Heart right ventricle (tissue), 16 donors: Measurements from ENCODE around the gene HIRIP3. TPM values are rescaled to one million over a fixed set of nuclear protein-coding genes. Genes with fewer than 3 reads are reported as not detected.

ENCODE experiments used
- ATAC-seq, 8 donors: fragments of 200-7000 bp; cut with Tn5 transposase; one replicate each; pipeline ENCODE4 v1.9.1; 2020; ENCODE audit warnings: mild to moderate bottlenecking in 8 of 8, moderate library complexity in 8 of 8, moderate number of reproducible peaks in 1 of 8
- DNase-seq, 2 donors: peaks; one replicate each; pipeline ENCODE4 v3.0.0-alpha.2; 2020
- H3K27ac ChIP-seq, 10 donors: fragments of 200-600 bp; sonication (generic) in 2 of 10; one replicate each; pipeline versions ENCODE4 v1.5.0 to v1.8.0; 2020 to 2022; ENCODE audit warnings: mild to moderate bottlenecking in 3 of 10
- H3K27me3 ChIP-seq, 7 donors: fragments of 200-600 bp; one replicate each; pipeline ENCODE4 v1.8.0; 2021 to 2022; ENCODE audit warnings: mild to moderate bottlenecking in 2 of 7
- H3K36me3 ChIP-seq, 9 donors: fragments of 200-600 bp; sonication (generic) in 1 of 9; one replicate each; pipeline versions ENCODE4 v1.5.0 to v1.8.0; 2020 to 2022; ENCODE audit warnings: mild to moderate bottlenecking in 2 of 9
- H3K4me1 ChIP-seq, 9 donors: fragments of 200-600 bp; sonication (generic) in 1 of 9; one replicate each; pipeline versions ENCODE4 v1.5.0 to v1.8.0; 2020 to 2022; ENCODE audit warnings: mild to moderate bottlenecking in 4 of 9
- H3K4me3 ChIP-seq, 10 donors: fragments of 200-600 bp; sonication (generic) in 2 of 10; one replicate each; pipeline versions ENCODE4 v1.5.0 to v1.8.0; 2020 to 2022; ENCODE audit warnings: mild to moderate bottlenecking in 7 of 10, moderate library complexity in 2 of 10
- H3K9me3 ChIP-seq, 11 donors: fragments of 200-600 bp in 10 of 11; sonication (generic) in 2 of 11; one replicate each; pipeline versions ENCODE4 v1.5.0 to v1.8.0; 2013 to 2022; ENCODE audit warnings: mild to moderate bottlenecking in 2 of 11, control low read depth in 1 of 11, moderate library complexity in 1 of 11
- CTCF ChIP-seq, 9 donors: fragments of 200-600 bp; sonication (generic) in 2 of 9; IDR thresholded peaks; one replicate each; pipeline versions ENCODE4 v1.5.0 to v1.8.0; 2021 to 2022; ENCODE audit warnings: antibody characterized with exemption in 9 of 9, mild to moderate bottlenecking in 5 of 9, moderate library complexity in 1 of 9
- WGBS, 2 donors: extraction: QIAGEN DNeasy Blood & Tissue Kit; methylation state at CpG; one replicate each; pipeline ENCODE4 v1.1.7; 2013; ENCODE audit warnings: inconsistent platforms in 1 of 2; 5-methylcytosine and 5-hydroxymethylcytosine counted together
- intact Hi-C, 10 donors: fragments of 100-400 bp; cut with DNase I; formaldehyde crosslinking; loops; one replicate each; pipeline versions ENCODE4 v1.11.1 to v1.14.2; 2022
- polyA plus RNA-seq, 2 donors: library from polyadenylated mRNA; stranded (reverse); fragments of 200-250 nt; gene quantifications; one replicate each; pipeline ENCODE4 v1.2.3, GENCODE V29; 2013
- total RNA-seq, 10 donors: library from RNA; stranded (reverse); fragmentation: NEBNext Ultra II Directional in 3 of 10; extraction: Animal tissue kit (Norgen Biotek cat#: 25700) in 3 of 10; gene quantifications; one replicate each; pipeline versions ENCODE4 v1.2.1 to v1.2.4, GENCODE V29; 2021 to 2023
- donor health status: Arrhythmogenic right ventricular cardiomyopathy.
- donor health status: ischemic (EF 13 %, LVEDD 7.1; RV severe dilation, severe dysfunction).
- donor health status: healthy with polysubstance abuse.
- donor health status: DM: no; HTN: yes; CAD: no.
- donor health status: DM: no; HTN: no; CAD: no.
- donor health status: ischemic (EF 25% LVEDD 6.9; RV normal size, moderate dysfunction).
- donor health status: ischemic (EF 25% LVEDD 5.7; RV mildly dilated, moderate dysfunction).
- donor health status: healthy.
- donor health status: DM: yes; HTN: yes; CAD: no.
- donor health status: Ischemic cardiomyopathy.
- donor health status: ischemic (EF 35%, LVEDD 5.7; RV mildly dilated, moderate dysfunction).
- donor health status: nonischemic (EF 11% LVEDD 7.7; RV severe dilation, severe dysfunction).
- donor health status: DM: yes; HTN: yes; CAD: no.
- donor health status: PGD.
- donor health status: ischemic (EF 29% LVEDD 5.4; RV normal size, mild dysfunction).
- donor health status: nonischemic (EF 23%, LVEDD 6.1; RV moderate dilation, normal function).

Gene HIRIP3
- total and polyA plus RNA-seq, 12 donors = 14.4 to 23.2 (median 17.7) TPM

DNA sequence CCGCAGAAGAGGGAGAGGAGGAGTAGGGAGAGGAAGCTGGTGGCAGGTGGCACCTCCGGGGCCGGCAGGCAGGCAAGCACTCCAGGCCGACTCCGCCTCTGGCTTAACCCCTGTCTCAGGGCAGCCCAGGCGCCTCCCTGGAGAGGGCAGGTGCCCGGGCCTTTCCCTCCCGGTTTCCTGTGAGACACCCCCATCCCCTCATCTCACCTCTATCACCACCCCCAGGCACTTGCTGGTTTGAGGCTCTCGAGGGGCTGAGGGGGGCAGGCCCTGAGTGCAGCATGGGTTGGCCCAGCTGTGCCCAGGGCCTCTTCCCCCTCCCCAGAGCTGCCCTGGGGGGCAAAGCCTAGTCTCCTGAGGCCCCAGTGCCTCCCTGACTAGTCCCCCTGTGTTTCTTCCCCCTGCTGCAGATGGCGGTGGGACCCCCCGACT, 9.4 kb upstream of the HIRIP3 start:
- no peak for TF ChIP-seq CTCF (IDR thresholded peaks at IDR 0.05)
- Histone ChIP-seq H3K9me3 (no peaks in the 10 kb centered on the region), H3K4me1 (peaks cover 0 to 7% (median 0%) of the 10 kb centered on the region in 9 donors), H3K4me3 (no peak overlapping the region), H3K36me3 (peaks cover 0 to 50% (median 4%) of the 10 kb centered on the region in 9 donors), H3K27ac (no peak overlapping the region), H3K27me3 (peaks cover 7 to 21% (median 18%) of the 10 kb centered on the region in 7 donors)
- intact Hi-C loops = loop anchor here in 6 of 10 donors (5.0 to 10.0 kb wide), 6 partner anchors 78 to 300 kb away; partner anchors contain the start of genes KCTD13 (in 4 of the 6) and CDIPT (in 3 of the 6)
- WGBS, 2 donors = 61 to 62% methylated on average over 10 to 11 of the region's 11 CpGs
- ATAC-seq (no peak), DNase-seq (no peak)

DNA sequence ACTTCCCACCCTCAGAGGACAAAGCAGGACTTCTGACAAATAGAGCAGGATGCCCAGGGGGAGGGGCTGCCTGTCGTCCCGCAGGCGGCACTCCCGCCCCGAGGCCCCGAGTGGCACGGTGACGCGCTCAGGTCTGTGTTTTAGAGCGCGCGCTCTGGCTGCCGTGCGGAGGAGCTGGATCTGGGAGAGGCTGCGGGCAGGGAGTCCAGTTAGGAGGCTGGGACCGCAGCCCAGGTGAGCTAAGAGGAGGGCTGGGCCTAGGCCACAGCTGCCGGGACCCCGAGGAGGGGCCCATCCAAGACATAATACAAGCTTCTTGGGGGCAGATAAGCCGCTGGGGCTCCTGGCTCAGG, 9.0 kb upstream of the HIRIP3 start:
- H3K36me3 ChIP-seq = peaks cover 0 to 54% (median 4%) of the 10 kb centered on the region in 9 donors
- peaks cover 4 to 16% (median 14%) of the 10 kb centered on the region in 7 donors for H3K27me3 ChIP-seq
- ATAC-seq (no peak), DNase-seq (no peak)
- 82 to 83% methylated on average over 19 of the region's 19 CpGs for WGBS, 2 donors
- H3K4me3 ChIP-seq = no peak overlapping the region
- intact Hi-C loops = loop anchor here in 5 of 10 donors (5.0 to 10.0 kb wide), 4 partner anchors 80 to 300 kb away; partner anchors contain the start of genes CDIPT (in 3 of the 5) and KCTD13 (in 3 of the 5)
- H3K9me3 ChIP-seq = no peaks in the 10 kb centered on the region
- no peak overlapping the region for H3K27ac ChIP-seq
- TF ChIP-seq CTCF (IDR thresholded peaks at IDR 0.05) = no peak
- peaks cover 0 to 7% (median 0%) of the 10 kb centered on the region in 9 donors for H3K4me1 ChIP-seq

GRCh38 chr16:30003670-30004423, 8.4 kb upstream of the HIRIP3 start:
- Histone ChIP-seq H3K27ac (no peak overlapping the region), H3K27me3 (peaks cover 4 to 11% (median 8%) of the 10 kb centered on the region in 7 donors), H3K4me3 (no peak overlapping the region), H3K36me3 (peaks cover 0 to 57% (median 4%) of the 10 kb centered on the region in 9 donors), H3K9me3 (no peaks in the 10 kb centered on the region), H3K4me1 (peaks cover 0 to 7% (median 0%) of the 10 kb centered on the region in 9 donors)
- WGBS, 2 donors = 86 to 91% methylated on average over 17 of the region's 17 CpGs
- intact Hi-C loops = loop anchor here in 5 of 10 donors (5.0 to 10.0 kb wide), 4 partner anchors 79 to 299 kb away; partner anchors contain the start of genes CDIPT (in 3 of the 5) and KCTD13 (in 3 of the 5)
- DNase-seq = no peak
- peak in 1 of 8 donors; percentile 3 for ATAC-seq
- TF ChIP-seq CTCF (IDR thresholded peaks at IDR 0.05) = no peak

DNA sequence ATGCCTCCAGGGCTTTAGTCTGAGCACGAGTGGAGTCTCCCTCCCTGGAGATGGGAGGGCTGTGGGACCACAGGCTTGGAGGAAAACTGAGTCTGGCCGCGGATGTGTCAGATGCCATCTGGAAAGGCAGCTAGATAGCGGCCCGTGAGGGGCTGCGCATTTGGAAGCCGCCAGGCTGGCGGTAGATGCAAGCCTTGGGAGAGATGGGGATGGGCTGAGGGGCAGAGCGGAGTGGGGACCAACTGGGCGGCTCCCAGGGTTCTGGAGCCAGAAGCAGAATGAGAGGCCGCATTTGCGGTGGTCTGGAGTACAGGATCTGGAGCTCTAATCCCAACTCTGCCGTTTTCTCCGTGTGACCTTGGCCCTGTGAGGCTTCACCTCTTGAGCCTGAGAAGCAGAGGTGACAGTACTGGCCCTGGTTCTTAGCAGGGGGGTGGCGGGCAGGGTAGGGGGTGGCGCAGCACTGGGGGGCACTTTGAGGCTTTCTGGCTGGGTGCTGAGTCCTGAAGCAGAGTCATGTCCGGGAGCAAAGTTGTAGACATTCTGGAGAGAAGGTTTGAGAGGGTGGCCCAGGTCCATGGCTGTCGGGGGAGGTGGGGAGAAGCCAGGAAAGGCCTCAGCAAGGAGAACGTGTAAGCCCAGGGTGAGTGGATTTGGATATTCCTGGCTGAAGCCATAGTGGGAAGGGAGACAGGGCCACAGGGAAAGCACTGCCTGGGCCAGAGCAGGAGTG, 7.4 kb upstream of the HIRIP3 start:
- 83 to 87% methylated on average over 19 of the region's 19 CpGs for WGBS, 2 donors
- intact Hi-C loops = loop anchor here in 5 of 10 donors (5.0 to 10.0 kb wide), 4 partner anchors 78 to 298 kb away; partner anchors contain the start of genes CDIPT (in 3 of the 5) and KCTD13 (in 3 of the 5)
- H3K4me3 ChIP-seq = no peak overlapping the region
- H3K36me3 ChIP-seq = peaks cover 0 to 66% (median 4%) of the 10 kb centered on the region in 9 donors
- DNase-seq (no peak), ATAC-seq (no peak)
- H3K9me3 ChIP-seq = no peaks in the 10 kb centered on the region
- H3K4me1 ChIP-seq = peaks cover 0 to 9% (median 0%) of the 10 kb centered on the region in 9 donors
- H3K27ac ChIP-seq = no peak overlapping the region
- H3K27me3 ChIP-seq = peaks cover 0 to under 1% (median 0%) of the 10 kb centered on the region in 7 donors
- TF ChIP-seq CTCF (IDR thresholded peaks at IDR 0.05) = no peak
